Thoracic aorta (tissue), 2 donors: ENCODE results near the gene SPATA20. TPM values are rescaled to one million over a fixed set of nuclear protein-coding genes. Genes with fewer than 3 reads are reported as not detected.

Experiments used
- ATAC-seq: fragments of 150-250 bp; one replicate; pipeline ENCODE4 v1.8.0; 2017; ENCODE audit warnings: low read depth; ENCODE audit not compliant: insufficient number of reproducible peaks, low FRiP score
- DNase-seq: peaks from one replicate; pipeline ENCODE4 v3.0.0-alpha.2; 2020; ENCODE audit warnings: low spot score
- H3K27ac ChIP-seq, 2 donors: fragments of 200-600 bp; sonication (generic); 1 replicate in 1 of 2; 2 replicates in 1 of 2; pipeline ENCODE4 v1.5.1; 2016; ENCODE audit warnings: mild to moderate bottlenecking in 2 of 2, moderate library complexity in 2 of 2
- H3K27me3 ChIP-seq: fragments of 200-600 bp; sonication (generic); replicated peaks from 2 replicates; pipeline ENCODE4 v1.6.0; 2016; ENCODE audit warnings: mild to moderate bottlenecking; ENCODE audit not compliant: insufficient read depth
- H3K36me3 ChIP-seq: fragments of 200-600 bp; sonication (generic); one replicate; pipeline ENCODE4 v1.5.1; 2016
- H3K4me1 ChIP-seq, 2 donors: fragments of 200-600 bp; sonication (generic); 1 replicate in 1 of 2; 2 replicates in 1 of 2; pipeline versions ENCODE4 v1.5.1 to v1.6.0; 2016; ENCODE audit warnings: low read depth in 2 of 2, mild to moderate bottlenecking in 1 of 2; ENCODE audit not compliant: control insufficient read depth in 1 of 2
- H3K4me3 ChIP-seq: fragments of 200-600 bp; sonication (generic); 2 replicates; pipeline ENCODE4 v1.5.1; 2016; ENCODE audit warnings: mild to moderate bottlenecking
- H3K9me3 ChIP-seq: fragments of 200-600 bp; sonication (generic); 2 replicates; pipeline ENCODE4 v1.5.1; 2016
- CTCF ChIP-seq: fragments of 200-600 bp; sonication (generic); IDR thresholded peaks from one replicate; pipeline ENCODE4 v1.5.1; 2019; ENCODE audit warnings: antibody characterized with exemption
- total RNA-seq, 2 donors: library from RNA; depleted of rRNA; stranded (reverse); fragments of >200 nt; gene quantifications; one replicate each; pipeline versions ENCODE4 v1.1.0 to v1.2.3, GENCODE V29; 2016

SPATA20 gene
- total RNA-seq, 2 donors from 2014 or later, result 82.8 to 118 TPM

- H3K36me3 ChIP-seq, result no peaks in the 10 kb centered on the region
- no peaks in the 10 kb centered on the region for H3K27me3 ChIP-seq
- H3K9me3 ChIP-seq, result no peaks in the 10 kb centered on the region
- TF ChIP-seq CTCF, result no peak
- H3K4me1 ChIP-seq, result peaks cover 8 to 12% of the 10 kb centered on the region in 2 donors
- no peak overlapping the region for H3K27ac ChIP-seq
- DNase-seq, result no peak
- peak overlapping the region; percentile 44 for H3K4me3 ChIP-seq
- no peak for ATAC-seq
Observed at GRCh38 chr17:50604513-50604912, 57.5 kb downstream of the SPATA20 start.

GRCh38 chr17:50605429-50605828 is 58.5 kb downstream of the SPATA20 start:
- DNase-seq (no peak), ATAC-seq (no peak)
- no peaks in the 10 kb centered on the region for H3K27me3 ChIP-seq
- no peaks in the 10 kb centered on the region for H3K9me3 ChIP-seq
- no peaks in the 10 kb centered on the region for H3K36me3 ChIP-seq
- no peak overlapping the region for H3K4me3 ChIP-seq
- TF ChIP-seq CTCF, result no peak
- no peak overlapping the region for H3K27ac ChIP-seq
- H3K4me1 ChIP-seq, result peaks cover 8 to 12% of the 10 kb centered on the region in 2 donors

Other genes starting within 250 kb of the SPATA20 start
- 10 to 100 TPM; 17.6 to 26.4 TPM for gene XYLT2, start 201.0 kb upstream of the SPATA20 start, total RNA-seq
- gene MRPL27, start 174.0 kb upstream of the SPATA20 start, total RNA-seq, result 10 to 100 TPM; 17.1 to 42.9 TPM
- gene EME1, start 173.9 kb upstream of the SPATA20 start, total RNA-seq, result 1 to 10 TPM in 1 of 2 donors, not detected in 1; 3.9 TPM
- gene LRRC59, start 149.7 kb upstream of the SPATA20 start, total RNA-seq, result 10 to 100 TPM; 55.6 to 96.4 TPM
- 10 to 100 TPM; 11.1 to 41.6 TPM for gene ACSF2, start 121.0 kb upstream of the SPATA20 start, total RNA-seq
- gene CHAD, start 78.3 kb upstream of the SPATA20 start, total RNA-seq, result not detected
- gene RSAD1, start 68.3 kb upstream of the SPATA20 start, total RNA-seq, result 10 to 100 TPM; 21.4 to 35.3 TPM
- gene MYCBPAP, start 38.7 kb upstream of the SPATA20 start, total RNA-seq, result under 1 TPM; 0.56 to 0.68 TPM
- gene EPN3, start 14.4 kb upstream of the SPATA20 start, total RNA-seq, result 1 to 10 TPM in 1 of 2 donors, not detected in 1; 1.4 TPM
- gene CACNA1G, start 13.5 kb downstream of the SPATA20 start, total RNA-seq, result 1 to 10 TPM in 1 of 2 donors, under 1 TPM in 1; 0.27 to 2.3 TPM
- 100 to 1,000 TPM in 1 of 2 donors, 10 to 100 TPM in 1; 72.7 to 143 TPM for gene ABCC3, start 87.7 kb downstream of the SPATA20 start, total RNA-seq
- gene ANKRD40, start 160.7 kb downstream of the SPATA20 start, total RNA-seq, result 10 to 100 TPM; 38.6 to 61.9 TPM
- gene LUC7L3, start 172.4 kb downstream of the SPATA20 start, total RNA-seq, result 100 to 1,000 TPM in 1 of 2 donors, 10 to 100 TPM in 1; 60.8 to 136 TPM
- gene ANKRD40CL, start 220.3 kb downstream of the SPATA20 start, total RNA-seq, result not detected